HUES48 (cell line): ENCODE measurements around the gene HOXC5.

Experiments used
- H3K27ac ChIP-seq: one replicate; pipeline ENCODE4 v1.7.0; 2013; ENCODE audit warnings: low read depth, low read length, inconsistent platforms
- H3K27me3 ChIP-seq: 2 replicates; pipeline ENCODE4 v1.6.1; 2013; ENCODE audit warnings: mild to moderate bottlenecking, low read length; ENCODE audit not compliant: control insufficient read depth, insufficient read depth
- H3K36me3 ChIP-seq: 2 replicates; pipeline ENCODE4 v1.6.1; 2013; ENCODE audit warnings: low read length; ENCODE audit not compliant: control insufficient read depth, insufficient read depth
- H3K4me1 ChIP-seq: 2 replicates; pipeline ENCODE4 v1.6.1; 2013; ENCODE audit warnings: mild to moderate bottlenecking, low read length; ENCODE audit not compliant: control insufficient read depth, insufficient read depth
- H3K4me3 ChIP-seq: 2 replicates; pipeline ENCODE4 v1.5.1; 2013; ENCODE audit warnings: mild to moderate bottlenecking, low read depth, low read length
- H3K9ac ChIP-seq: 2 replicates; pipeline ENCODE4 v1.6.1; 2013; ENCODE audit warnings: mild to moderate bottlenecking, low read depth, low read length, moderate library complexity
- H3K9me3 ChIP-seq: 2 replicates; pipeline ENCODE4 v1.6.1; 2013; ENCODE audit warnings: low read length; ENCODE audit not compliant: control insufficient read depth, insufficient read depth

The HOXC5 gene

GRCh38 chr12:53989227-53990113, 43.4 kb upstream of the HOXC5 start:
- H3K27ac ChIP-seq: no peak overlapping the region
- H3K36me3 ChIP-seq: no peaks in the 10 kb centered on the region
- peaks cover 99% of the 10 kb centered on the region for H3K27me3 ChIP-seq
- H3K4me3 ChIP-seq: no peak overlapping the region
- H3K9me3 ChIP-seq: no peaks in the 10 kb centered on the region
- H3K9ac ChIP-seq: no peak overlapping the region
- no peaks in the 10 kb centered on the region; the same call in 1 of the 2 replicates for H3K4me1 ChIP-seq

- Histone ChIP-seq H3K4me1 (peaks cover 3% of the 10 kb centered on the region; the same call in 1 of the 2 replicates), H3K27me3 (peaks cover 100% of the 10 kb centered on the region), H3K36me3 (no peaks in the 10 kb centered on the region), H3K4me3 (no peak overlapping the region), H3K27ac (no peak overlapping the region), H3K9ac (no peak overlapping the region), H3K9me3 (no peaks in the 10 kb centered on the region)
Measured at GRCh38 chr12:53990311-53991076, 42.4 kb upstream of the HOXC5 start.

- H3K27me3 ChIP-seq: peaks cover 100% of the 10 kb centered on the region
- H3K36me3 ChIP-seq: no peaks in the 10 kb centered on the region
- no peak overlapping the region for H3K4me3 ChIP-seq
- H3K4me1 ChIP-seq: peaks cover 3% of the 10 kb centered on the region; the same call in 1 of the 2 replicates
- no peak overlapping the region for H3K27ac ChIP-seq
- H3K9me3 ChIP-seq: no peaks in the 10 kb centered on the region
- H3K9ac ChIP-seq: no peak overlapping the region
Measured at GRCh38 chr12:53991077-53991460, 41.8 kb upstream of the HOXC5 start.

- Histone ChIP-seq H3K4me1 (peaks cover 3% of the 10 kb centered on the region; the same call in 1 of the 2 replicates), H3K9ac (no peak overlapping the region), H3K27ac (no peak overlapping the region), H3K4me3 (no peak overlapping the region), H3K36me3 (no peaks in the 10 kb centered on the region), H3K9me3 (no peaks in the 10 kb centered on the region), H3K27me3 (peaks cover 100% of the 10 kb centered on the region)
Measured at GRCh38 chr12:53992377-53992889, 40.4 kb upstream of the HOXC5 start.

- Histone ChIP-seq H3K27ac (no peak overlapping the region), H3K4me1 (peaks cover 3% of the 10 kb centered on the region; the same call in 1 of the 2 replicates), H3K9ac (no peak overlapping the region), H3K4me3 (no peak overlapping the region), H3K27me3 (peaks cover 100% of the 10 kb centered on the region), H3K36me3 (no peaks in the 10 kb centered on the region), H3K9me3 (no peaks in the 10 kb centered on the region)
Measured at GRCh38 chr12:53993162-53994008, 39.5 kb upstream of the HOXC5 start.

GRCh38 chr12:53994009-53994263, 38.9 kb upstream of the HOXC5 start:
- H3K9ac ChIP-seq: no peak overlapping the region

GRCh38 chr12:53994264-53995001, 38.4 kb upstream of the HOXC5 start:
- H3K4me1 ChIP-seq: peaks cover 3% of the 10 kb centered on the region; the same call in 1 of the 2 replicates
- no peak overlapping the region for H3K9ac ChIP-seq
- no peaks in the 10 kb centered on the region for H3K9me3 ChIP-seq
- H3K27me3 ChIP-seq: peaks cover 100% of the 10 kb centered on the region
- no peak overlapping the region for H3K4me3 ChIP-seq
- no peaks in the 10 kb centered on the region for H3K36me3 ChIP-seq
- H3K27ac ChIP-seq: no peak overlapping the region

More at GRCh38 chr12:53994009-53994263, 38.9 kb upstream of the HOXC5 start:
- H3K27ac ChIP-seq: no peak overlapping the region
- no peak overlapping the region for H3K4me3 ChIP-seq
- no peaks in the 10 kb centered on the region for H3K36me3 ChIP-seq
- peaks cover 3% of the 10 kb centered on the region; the same call in 1 of the 2 replicates for H3K4me1 ChIP-seq
- peaks cover 100% of the 10 kb centered on the region for H3K27me3 ChIP-seq
- no peaks in the 10 kb centered on the region for H3K9me3 ChIP-seq

GRCh38 chr12:53995002-53995377, 37.9 kb upstream of the HOXC5 start:
- H3K36me3 ChIP-seq: no peaks in the 10 kb centered on the region
- no peaks in the 10 kb centered on the region for H3K9me3 ChIP-seq
- no peak overlapping the region for H3K4me3 ChIP-seq
- H3K27ac ChIP-seq: no peak overlapping the region
- no peak overlapping the region for H3K9ac ChIP-seq
- peaks cover 100% of the 10 kb centered on the region for H3K27me3 ChIP-seq
- H3K4me1 ChIP-seq: peaks cover 7% of the 10 kb centered on the region; the same call in 1 of the 2 replicates

- no peak overlapping the region for H3K27ac ChIP-seq
- no peaks in the 10 kb centered on the region for H3K9me3 ChIP-seq
- H3K27me3 ChIP-seq: peaks cover 100% of the 10 kb centered on the region
- H3K4me1 ChIP-seq: peaks cover 10% of the 10 kb centered on the region; the same call in 1 of the 2 replicates
- H3K4me3 ChIP-seq: peak overlapping the region; percentile 17; the same call in 1 of the 2 replicates
- H3K9ac ChIP-seq: no peak overlapping the region
- H3K36me3 ChIP-seq: no peaks in the 10 kb centered on the region
Measured at GRCh38 chr12:53995378-53996239, 37.2 kb upstream of the HOXC5 start.
